Hematopoietic multipotent progenitor cell treated with erythropoietin and hydrocortisone succinate and interleukin-3 and kit ligand, for 6 days (in vitro differentiated cells): ENCODE data around the gene CD28.
A peak's percentile ranks its signal among the peaks of the same experiment; 100 is the strongest.
"Not testable (repeated sequence)": the region's sequence is repeated elsewhere in the genome, so short reads cannot be mapped to it uniquely, and the experiment has no call there.

ENCODE experiments used
- DNase-seq: peaks from one replicate; pipeline ENCODE4 v3.0.0-alpha.2; 2015

CD28 gene

GRCh38 chr2:203750346-203751068 lies 44.1 kb downstream of the CD28 start:
- no peak for DNase-seq

- DNase-seq = no peak
Measured at GRCh38 chr2:203751685-203752271, 45.3 kb downstream of the CD28 start.

GRCh38 chr2:203756161-203756560 lies 49.7 kb downstream of the CD28 start:
- no peak for DNase-seq

- DNase-seq = no peak
Measured at GRCh38 chr2:203758841-203759689, 52.6 kb downstream of the CD28 start.

GRCh38 chr2:203759690-203760365 lies 53.4 kb downstream of the CD28 start:
- DNase-seq = no peak

GRCh38 chr2:203761121-203761520 lies 54.7 kb downstream of the CD28 start:
- no peak for DNase-seq

GRCh38 chr2:203763241-203763937 lies 57.0 kb downstream of the CD28 start:
- no peak for DNase-seq

- no peak for DNase-seq
Measured at GRCh38 chr2:203763938-203764664, 57.7 kb downstream of the CD28 start.

- DNase-seq = no peak
Measured at GRCh38 chr2:203772456-203773165, 66.2 kb downstream of the CD28 start.

GRCh38 chr2:203774760-203775159 lies 68.3 kb downstream of the CD28 start:
- DNase-seq = no peak

- DNase-seq = no peak
Measured at GRCh38 chr2:203775684-203776083, 69.2 kb downstream of the CD28 start.

- DNase-seq = no peak
Measured at GRCh38 chr2:203777030-203777429, 70.6 kb downstream of the CD28 start.

- not testable (repeated sequence) for DNase-seq
Measured at GRCh38 chr2:203779477-203780073, 73.1 kb downstream of the CD28 start.

- DNase-seq = no peak
Measured at GRCh38 chr2:203780231-203780630, 73.8 kb downstream of the CD28 start.

- no peak for DNase-seq
Measured at GRCh38 chr2:203781151-203781550, 74.7 kb downstream of the CD28 start.

GRCh38 chr2:203782262-203782976 lies 76.0 kb downstream of the CD28 start:
- DNase-seq = peak; percentile 83

GRCh38 chr2:203783496-203784203 lies 77.2 kb downstream of the CD28 start:
- DNase-seq = no peak

GRCh38 chr2:203784710-203785270 lies 78.4 kb downstream of the CD28 start:
- DNase-seq = not testable (repeated sequence)
